Activated CD8-positive, alpha-beta memory T cell treated with anti-CD3 and anti-CD28 coated beads, Interleukin-2, amount 50 U/mL, for 1 hour (primary cell): ENCODE data around the gene RAB4A.

Experiments used
- DNase-seq: peaks from one replicate; pipeline ENCODE4 v3.0.0-alpha.2; 2020; ENCODE audit errors: extremely low read depth

The RAB4A gene, protein sequence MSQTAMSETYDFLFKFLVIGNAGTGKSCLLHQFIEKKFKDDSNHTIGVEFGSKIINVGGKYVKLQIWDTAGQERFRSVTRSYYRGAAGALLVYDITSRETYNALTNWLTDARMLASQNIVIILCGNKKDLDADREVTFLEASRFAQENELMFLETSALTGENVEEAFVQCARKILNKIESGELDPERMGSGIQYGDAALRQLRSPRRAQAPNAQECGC

DNA sequence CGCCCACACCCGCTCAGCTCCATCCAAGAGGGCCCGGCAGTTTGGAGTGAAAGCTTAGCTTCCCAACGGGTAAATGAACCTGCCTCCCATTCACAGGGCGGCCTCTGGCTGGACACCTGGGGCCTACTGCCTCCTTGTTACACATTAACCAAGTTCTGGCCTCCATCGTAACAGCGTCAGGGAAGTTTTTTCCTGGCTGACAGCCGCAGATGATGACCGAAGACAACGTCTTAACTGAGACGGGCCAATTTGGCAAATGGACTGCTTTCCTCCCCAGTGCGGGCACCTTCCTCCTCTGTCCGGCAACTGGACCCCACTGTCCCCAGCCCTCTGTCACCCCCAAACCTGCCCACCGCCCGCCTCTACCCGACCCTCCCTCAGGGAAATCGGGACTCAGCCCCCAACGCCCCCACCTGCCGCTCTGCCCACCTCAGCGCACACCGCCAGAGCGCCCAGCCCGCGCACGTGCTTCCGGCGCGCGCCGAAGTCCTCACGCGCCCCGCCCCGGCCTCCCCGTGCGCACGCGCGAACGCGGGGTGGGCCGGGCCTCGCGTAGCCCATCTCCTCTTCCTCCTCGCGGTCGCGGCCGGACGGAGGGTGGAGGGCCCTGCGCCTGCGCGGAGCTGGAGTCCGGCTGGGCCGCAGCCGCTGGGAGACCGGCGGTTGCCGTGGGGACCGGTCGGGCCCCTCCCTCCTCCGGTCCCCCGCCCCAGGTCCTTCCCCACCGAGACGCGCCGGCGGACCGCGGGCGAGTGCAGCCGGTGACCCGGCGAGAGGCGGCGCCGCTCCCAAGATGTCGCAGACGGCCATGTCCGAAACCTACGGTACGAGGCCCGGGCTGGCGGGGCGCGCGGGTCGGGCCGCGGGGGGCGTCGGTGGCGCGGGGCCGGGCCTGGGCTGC lies at the start of gene RAB4A:
Gene RAB4A (plus strand): TSS at position 565 of the 901 bp plus-strand sequence. CDS start 229 bp downstream, at position 794.
- DNase-seq: no peak

DNA sequence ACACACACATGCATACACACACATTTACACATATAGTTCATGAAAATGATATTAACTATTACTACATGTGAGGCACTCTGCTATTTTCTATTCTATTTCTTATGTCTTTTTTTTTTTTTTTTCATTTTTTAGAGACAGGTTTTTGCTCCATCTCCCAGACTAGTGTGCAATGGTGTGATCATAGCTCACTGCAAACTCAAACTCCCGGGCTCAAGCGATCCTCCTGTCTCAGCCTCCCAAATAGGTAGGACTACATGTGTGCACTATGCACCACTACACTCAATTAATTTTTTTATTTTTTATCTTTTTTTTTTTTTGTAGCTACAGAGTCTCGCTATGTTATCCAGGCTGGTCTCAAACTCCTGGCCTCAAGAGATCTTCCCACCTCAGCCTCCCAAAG lies 48.8 kb upstream of the RAB4A start:
- no peak for DNase-seq

DNA sequence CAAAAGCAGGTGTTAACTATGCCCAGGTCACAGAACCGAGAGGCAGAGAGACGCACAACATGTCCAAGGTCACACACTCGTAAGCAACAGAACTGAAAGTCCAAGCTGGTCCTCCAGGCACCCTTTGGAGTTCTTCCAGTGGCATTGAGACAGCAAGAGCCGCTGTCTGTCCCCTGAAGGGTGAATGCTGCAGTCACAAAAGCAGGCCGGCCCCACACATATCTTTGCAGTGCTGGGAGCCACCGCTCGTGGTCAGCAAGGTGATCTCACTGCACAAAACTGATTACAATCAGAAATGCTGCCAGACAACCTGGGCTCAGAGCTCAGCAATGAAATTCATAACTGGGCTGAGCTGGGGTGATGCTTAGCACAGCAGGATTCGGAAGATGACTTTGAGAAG lies 47.4 kb upstream of the RAB4A start:
- no peak for DNase-seq

DNA sequence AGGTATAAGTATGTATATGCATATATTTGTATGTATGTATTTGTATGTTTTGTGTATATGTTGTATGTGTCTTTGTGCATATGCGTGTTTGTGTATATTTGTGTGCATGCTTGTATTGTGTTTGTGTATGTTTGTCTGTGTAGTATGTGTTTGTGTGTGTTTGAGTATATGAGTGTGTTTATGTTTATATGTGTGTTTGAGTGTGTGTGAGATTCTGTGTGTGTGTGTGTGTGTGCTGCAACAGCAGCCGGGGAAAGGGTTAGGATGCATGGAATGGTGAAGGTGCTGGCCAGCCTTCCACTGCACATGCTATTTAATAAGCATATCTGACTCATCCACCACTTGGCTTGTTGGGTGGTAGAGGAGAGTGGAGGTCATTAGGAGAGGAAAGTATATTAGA lies 46.6 kb upstream of the RAB4A start:
- no peak for DNase-seq

DNA sequence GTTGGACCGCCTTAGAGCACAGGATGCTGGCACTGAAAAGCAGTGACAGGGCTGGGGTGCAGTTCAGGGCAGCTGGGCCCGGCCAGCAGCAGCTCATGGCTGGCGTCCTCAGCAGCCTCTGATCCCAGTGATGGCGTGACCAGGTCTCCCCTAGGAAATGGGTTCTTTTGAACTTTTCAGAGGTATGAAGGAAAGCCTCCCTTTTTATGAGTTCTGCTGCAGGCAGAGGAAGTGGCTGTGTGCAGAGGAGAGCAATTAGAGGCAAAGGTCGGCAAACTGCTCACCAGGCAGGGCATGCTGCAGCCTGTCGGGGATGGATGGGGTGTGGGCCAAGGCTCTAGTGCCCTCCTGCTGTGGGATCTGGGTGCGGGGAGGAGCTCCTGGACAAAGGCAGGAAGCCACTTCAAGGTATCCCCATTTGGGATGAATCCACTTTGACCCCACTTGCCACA lies 45.6 kb upstream of the RAB4A start:
- no peak for DNase-seq

DNA sequence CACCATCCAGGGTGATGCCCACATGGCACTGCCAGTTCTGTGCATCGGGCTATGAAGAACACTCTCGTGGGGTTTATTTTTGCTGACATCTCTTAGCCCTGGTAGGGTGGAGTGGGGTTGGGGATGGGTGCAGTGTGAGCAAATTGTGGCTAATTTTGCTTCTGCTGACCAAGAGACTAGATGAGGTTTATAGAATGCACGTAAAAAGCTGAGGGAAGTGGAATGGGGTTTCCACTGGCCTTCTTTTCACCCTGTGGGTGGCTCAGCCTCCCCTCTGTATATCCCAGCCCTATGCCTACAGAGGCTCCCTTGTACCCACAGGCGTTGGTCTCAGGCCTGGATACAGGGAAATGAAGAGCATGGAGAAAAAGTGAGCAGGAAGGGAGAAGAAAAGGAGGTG lies 44.1 kb upstream of the RAB4A start:
- no peak for DNase-seq

DNA sequence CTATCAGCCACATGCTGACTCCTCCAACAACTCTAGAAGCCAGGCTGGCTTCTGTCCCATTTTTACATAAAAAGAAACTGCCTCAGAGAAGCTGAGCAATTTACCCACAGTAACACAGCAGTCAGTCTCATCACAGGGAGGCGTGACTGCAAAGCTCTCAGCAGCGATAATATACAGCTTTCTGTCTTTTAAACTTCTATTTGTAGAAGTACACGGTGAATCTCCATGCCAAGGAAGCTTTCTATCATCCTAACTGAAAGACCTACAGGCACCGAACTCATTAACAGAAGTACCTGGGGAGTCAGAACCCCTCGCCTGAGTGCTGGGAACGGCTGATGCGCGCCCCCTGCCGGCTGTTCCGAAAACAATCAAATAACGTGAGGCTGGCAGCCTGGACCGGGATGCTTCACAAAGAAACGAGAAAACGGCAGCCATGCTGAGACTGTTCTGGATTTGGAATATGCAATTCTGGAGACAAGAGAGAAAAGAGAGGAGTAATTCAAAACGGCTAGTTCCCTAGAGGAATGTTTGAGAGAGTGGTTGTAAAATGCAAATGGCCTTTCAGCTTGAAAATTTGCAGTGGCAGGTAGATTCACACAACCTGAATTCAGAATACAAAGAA lies 43.5 kb upstream of the RAB4A start:
- peak; percentile 47 for DNase-seq

DNA sequence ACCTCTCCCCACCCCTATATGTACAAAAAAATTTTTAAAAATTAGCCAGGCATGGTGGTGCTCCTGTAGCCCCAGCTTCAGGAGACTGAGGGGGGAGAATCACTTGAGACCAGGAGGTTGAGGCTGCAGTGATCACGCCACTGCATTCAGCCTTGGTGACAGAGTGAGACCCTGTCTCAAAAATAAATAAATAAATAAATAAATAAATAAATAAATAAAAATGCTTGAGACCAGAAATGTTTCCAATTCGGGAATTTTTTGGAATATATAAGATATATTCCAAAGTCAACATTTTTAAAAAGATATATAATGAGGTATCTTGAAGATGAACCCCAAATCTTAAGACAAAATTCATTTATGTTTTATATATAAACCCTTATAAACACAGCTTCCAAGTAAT lies 42.4 kb upstream of the RAB4A start:
- no peak for DNase-seq

DNA sequence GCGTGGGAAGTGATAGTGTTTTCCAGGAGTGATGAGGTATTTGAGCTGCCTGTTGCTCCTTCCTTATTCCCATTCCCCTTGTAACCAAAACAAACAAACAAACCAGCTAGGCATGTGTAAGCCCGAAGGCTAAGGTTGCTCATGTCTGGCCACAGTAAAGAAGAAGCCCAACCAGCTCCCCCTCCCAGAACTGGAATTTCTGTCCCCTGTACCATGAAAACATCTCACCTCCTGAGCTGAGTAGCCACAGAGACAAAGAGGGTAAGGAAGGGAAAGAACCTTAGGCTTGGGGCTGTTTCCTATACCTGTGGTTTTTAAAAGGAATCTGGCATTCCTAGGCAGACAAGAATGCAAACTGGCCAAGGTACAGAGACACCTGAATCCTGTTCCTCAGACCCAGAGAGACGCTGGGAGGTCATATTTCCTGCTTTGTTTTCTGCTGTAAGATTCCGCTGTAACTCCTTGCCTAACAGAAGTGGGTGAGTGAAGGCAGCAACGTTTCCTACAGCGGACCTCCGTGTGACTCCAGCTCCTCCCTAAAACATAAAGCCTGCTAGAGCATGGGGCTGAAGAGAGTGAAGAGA lies 41.7 kb upstream of the RAB4A start:
- no peak for DNase-seq

DNA sequence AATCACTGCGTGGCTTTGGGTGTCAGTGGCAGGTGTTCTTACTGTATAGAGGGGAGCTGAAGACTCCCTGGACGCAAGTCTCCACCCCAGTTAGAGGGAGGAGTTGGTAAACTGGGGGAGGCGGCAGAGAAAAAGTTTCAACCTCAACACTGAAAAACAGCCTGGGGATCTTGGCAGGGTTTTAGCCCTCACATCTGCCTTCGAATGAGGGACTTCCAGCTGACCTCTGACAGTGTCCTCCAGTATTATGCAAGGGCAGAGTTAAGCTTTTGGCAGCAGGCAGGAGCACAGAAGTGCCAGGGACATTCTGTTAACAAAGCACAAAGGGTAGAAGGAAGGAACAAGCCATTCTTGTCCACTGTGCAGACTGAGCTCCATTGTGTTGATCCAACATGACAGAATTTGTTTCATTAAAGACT lies 41.2 kb upstream of the RAB4A start:
- DNase-seq: no peak

DNA sequence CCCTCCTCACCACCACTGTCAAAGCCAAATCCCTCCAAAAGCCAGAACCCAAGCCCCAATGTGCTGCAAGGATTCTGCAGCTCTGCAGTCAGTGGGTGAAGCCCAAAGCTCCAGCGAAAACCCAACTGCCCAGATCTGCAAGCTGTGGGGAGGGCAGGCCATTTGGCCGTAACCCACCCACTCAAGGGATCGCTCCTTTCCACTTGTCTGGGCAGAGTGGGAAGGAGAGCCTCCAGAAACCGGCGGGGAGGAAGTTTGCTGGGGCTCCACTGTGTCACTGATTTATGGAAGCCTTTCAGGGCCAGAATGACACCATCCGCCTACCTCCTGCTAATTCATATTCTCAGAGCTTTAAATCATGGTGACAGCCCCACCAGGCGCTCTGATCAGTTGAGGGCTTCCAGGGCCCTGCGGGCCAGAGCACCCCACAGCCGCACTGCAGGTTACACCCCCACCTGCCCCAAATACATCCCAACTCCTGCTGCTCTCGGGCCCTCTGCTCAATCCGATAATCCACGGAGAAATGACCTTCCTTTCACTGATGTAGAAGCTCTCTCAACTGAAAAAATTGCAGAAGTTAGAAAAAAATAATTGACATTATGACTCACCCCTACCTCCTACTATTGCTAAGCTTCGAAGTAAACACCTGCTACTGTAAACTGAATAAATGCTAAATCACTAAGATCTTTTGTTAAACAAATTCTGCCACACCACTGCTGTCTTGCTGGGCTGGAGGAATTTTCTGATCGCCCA lies 40.6 kb upstream of the RAB4A start:
- DNase-seq: no peak

DNA sequence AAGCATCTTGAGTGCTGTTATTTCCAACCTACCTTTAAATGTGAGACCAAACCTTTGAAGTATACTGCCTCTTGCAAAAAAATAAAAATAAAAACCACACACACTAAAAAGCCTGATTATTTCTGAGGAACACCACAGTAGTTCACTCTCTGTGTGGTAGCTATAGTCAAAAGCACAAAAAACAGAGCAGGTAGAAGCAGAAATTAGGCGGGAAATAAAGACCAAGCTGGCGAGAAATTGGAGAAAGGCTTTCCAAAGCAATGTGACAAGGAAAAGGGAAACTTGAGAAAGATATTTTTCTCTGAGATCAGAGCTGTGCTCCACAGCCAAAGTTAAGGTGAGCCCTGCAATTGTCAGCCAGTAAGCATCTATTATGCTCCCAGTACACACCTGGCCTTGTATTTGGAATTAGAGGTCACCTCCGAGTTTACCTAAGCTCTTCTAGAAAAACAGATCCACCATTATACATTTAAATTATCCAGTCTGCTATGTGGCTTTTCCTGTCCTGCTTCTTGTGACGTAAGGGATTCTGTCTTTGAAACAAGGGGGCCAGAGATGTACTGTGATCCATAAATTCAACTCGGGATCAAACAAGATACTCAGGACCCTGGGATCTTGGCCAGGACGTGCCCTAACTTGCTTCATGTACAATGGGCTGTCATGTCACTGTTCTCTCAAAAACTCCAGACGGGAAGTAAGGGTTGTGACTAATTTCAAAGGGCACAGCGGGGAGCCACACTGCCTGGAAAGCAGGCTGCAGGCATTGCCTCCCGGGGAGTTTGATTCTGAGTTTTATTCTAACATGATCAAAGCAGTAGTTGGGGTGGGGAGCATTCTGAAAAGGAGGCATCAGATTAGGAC lies 39.8 kb upstream of the RAB4A start:
- no peak for DNase-seq

DNA sequence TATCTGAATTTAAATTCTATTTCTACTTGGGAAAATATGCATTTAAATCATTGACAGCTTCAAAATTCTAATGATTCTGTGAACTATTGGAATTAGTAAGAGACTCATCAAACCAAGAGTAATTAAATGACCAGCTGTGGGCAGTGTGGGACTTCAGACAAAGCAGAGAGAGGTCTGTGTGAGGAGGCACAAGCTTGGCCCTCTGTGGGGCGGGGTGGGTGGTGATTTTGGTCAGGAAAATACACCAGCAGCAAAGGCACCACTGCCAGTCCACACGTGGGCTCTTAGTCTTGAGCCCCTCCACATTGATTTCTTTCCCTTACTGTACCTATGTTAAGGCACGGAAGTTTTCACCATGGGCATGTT lies 39.2 kb upstream of the RAB4A start:
- no peak for DNase-seq

DNA sequence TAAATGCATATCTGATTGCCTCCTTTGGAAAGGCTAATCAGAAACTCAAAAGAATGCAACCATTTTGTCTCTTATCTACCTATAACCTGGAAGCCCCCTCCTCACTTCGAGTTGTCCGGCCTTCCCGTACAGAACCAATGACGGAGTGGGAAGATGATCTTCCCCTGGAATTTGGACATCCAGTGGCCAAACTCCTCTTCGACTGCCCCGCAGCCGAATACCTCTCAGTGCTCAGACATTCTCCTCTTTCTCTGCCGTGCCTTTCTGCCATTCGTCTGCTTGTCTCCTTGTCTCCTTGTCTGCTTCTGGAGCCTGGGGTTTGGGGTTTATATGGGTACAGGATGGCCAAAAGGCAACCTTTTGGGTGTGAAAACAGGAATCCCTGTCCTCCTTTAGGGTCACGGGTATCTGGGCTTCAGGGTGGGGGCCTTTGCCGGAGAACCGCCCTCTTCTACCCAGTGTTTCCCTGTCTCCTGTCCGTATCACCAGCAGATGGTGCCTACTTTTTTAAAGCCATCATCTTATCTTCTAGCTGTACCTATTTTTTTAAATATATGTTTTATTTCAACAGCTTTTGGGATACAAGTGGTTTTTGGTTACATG lies 35.9 kb upstream of the RAB4A start:
- no peak for DNase-seq

DNA sequence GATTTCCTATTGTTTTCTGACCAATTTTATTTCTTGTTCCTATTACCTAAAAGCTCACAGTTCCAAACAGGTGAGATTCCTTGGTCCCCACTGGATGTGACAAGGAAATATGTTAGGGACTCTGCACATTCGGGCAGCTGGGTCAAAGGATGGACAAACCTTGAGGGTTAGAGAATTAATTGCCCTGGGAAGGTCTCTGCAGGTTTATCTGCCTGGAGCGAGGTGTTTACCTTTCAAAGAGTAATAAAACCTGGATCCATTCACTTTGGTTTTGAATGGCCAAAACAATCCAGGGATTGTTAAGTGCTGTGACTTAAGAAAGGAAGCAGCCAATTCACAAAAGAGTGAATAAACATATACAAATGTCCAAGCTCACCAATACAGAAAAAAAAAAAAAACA lies 33.6 kb upstream of the RAB4A start:
- no peak for DNase-seq

DNA sequence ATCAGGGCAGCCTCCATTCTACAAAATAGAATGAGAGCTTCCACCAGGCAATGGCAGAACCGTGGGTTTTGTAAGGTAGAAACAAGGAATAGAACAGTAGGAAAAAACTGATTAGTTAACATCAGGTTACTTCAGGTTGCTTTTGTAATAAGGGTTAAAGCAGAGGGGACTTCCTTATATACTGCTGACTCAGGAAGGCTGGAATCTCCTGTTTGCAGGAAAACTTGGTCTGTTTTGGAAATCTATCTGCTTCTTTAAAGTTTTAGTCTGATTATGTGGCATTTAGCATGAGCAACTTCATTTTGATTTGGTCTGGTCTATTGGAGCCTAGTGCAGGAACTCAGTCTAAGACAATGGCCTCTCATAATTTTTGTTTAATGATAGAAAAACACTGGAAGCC lies 32.7 kb upstream of the RAB4A start:
- no peak for DNase-seq

DNA sequence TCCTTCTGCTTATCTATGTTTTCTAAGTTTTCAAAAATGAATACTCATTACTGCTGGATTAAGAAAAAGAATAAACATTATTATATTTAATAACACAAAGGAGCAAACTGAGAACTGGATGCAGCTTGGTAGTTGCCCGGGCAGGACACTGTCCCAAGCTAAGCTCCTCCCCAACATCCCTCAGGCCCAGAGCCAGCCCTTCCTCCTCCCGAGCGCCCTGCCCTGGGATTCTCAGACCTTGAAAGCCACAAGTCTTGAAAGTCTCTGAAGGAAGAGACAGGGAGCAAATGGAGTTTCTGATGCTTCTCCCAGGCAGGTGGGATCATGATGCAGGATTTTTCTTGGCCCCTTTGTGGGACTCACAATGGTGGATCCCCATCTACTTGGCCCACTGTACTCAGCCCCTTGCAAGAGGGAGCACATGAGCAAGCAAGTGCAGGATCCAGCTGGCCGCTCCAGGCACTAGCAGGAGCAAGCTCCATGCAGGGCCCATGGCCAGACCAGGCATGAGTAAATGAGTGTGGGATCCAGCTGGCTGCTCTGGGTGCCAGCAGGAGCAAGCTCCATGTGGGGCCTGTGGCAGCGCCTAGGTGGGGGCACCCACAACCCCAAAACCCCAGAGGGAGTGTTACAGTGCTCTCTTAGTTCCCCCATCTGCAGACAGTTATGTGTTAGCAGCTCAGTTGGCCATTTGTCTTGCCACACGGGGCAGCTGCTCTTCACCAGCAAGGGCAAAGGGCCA lies 32.1 kb upstream of the RAB4A start:
- no peak for DNase-seq

DNA sequence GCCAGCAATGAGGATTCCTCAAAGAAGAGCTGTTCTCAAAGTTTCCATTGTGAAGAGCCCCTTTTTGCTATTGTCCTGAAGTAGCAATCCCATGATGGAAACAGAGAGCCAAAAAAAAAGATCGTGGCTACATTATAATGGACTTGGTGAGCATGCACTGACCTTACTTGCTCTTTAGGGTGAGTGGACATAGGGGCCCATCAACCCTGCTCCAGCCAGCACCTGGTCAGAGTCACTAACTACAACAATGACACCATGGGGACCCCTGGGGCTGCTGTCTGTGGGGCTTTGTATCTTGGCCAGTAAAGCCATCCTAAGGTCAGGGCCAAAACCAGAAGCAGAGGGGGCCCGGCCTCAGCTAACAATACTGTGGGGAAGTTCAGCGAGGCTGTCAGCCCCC lies 30.4 kb upstream of the RAB4A start:
- DNase-seq: no peak

DNA sequence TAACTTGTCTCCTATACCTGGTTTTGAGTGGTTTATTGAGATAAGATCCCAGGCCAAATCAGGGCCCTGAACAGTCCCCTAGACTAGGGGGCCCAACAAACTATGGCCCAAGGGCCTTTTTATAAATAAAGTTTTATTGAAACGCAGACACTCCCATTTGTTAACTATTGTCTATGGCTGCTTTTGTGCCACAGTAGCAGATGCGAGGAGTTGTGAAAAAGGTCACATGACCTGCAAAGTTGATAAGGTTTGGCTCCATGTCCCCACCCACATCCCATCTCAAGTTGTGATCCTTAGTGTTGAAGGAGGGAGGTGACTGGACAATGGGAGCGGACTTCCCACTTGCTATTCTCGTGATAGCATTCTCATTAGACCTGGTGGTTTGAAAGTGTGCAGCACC lies 29.5 kb upstream of the RAB4A start:
- no peak for DNase-seq

DNA sequence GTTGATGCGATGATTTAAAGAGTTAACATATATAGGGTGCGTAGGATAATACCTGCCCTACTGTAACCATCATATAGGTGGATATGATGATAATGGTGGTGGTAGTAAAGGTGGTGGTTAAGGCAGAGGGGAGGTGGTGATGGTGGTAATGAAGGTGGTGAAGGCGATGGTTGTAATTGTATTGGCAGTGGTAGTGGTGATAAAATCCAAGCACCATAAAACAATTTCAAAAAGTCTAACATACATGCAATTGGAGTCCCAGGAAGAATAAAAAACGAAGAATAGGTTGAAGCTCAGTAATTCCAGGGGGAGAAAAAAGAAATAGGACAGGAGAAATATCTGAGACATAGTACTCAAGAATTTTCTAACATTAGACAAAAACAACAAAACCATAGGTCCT lies 27.3 kb upstream of the RAB4A start:
- no peak for DNase-seq
